CD4-positive, alpha-beta T cell treated with Interleukin-10 for 1 hour (primary cell): Measurements from ENCODE around the gene MRPL24.
"Not testable (repeated sequence)": the region's sequence is repeated elsewhere in the genome, so short reads cannot be mapped to it uniquely, and the experiment has no call there.

ENCODE experiments used
- DNase-seq: peaks from one replicate; pipeline ENCODE4 v3.0.0-alpha.2; 2020

MRPL24 gene

DNA sequence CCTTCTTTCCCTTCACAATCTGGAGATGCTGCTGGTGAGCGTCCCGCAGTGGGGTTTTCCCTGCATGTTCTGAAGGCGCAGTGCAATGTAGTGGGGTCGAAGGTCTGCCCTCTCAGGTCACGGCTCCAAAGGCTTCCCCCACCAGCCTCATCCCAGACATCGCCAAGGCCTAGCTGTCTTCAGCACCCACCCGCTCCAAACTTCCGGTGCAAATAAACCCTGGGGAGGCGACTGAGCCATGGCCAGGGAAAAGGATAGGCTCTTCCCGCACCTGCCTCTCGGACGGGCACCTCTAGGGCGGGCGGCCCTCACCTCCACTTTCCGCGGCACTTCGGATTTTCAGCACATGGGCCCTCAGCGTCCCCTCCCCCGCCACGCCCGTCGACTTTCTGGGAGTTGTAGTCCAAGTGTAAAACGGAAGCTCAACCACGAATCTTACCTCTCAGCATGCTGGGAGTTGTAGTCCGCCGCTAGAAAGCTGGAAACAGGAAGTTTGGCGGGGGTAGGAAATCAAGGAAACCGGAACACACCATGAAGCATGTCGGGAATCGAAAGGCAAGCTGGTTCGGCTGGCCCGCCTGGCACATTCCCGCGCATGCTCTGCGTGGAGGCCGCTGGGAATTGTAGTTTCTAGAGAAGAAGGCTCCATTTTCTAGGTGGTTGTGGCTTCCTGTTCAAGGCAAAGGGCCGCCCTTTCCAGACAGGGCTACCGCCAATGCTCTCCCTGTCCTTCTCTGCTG is at the start of gene MRPL24:
TSS of gene MRPL24 (minus strand) at position 348 of the 740 bp plus-strand sequence. CDS start 2,384 bp downstream, outside the sequence.
- peak; percentile 99 for DNase-seq

GRCh38 chr1:156789621-156790318 is 48.9 kb upstream of the MRPL24 start:
- no peak for DNase-seq

- DNase-seq: no peak
Observed at GRCh38 chr1:156788136-156788535, 47.2 kb upstream of the MRPL24 start.

GRCh38 chr1:156786640-156787039 is 45.8 kb upstream of the MRPL24 start:
- no peak for DNase-seq

GRCh38 chr1:156785458-156785857 is 44.6 kb upstream of the MRPL24 start:
- no peak for DNase-seq

DNA sequence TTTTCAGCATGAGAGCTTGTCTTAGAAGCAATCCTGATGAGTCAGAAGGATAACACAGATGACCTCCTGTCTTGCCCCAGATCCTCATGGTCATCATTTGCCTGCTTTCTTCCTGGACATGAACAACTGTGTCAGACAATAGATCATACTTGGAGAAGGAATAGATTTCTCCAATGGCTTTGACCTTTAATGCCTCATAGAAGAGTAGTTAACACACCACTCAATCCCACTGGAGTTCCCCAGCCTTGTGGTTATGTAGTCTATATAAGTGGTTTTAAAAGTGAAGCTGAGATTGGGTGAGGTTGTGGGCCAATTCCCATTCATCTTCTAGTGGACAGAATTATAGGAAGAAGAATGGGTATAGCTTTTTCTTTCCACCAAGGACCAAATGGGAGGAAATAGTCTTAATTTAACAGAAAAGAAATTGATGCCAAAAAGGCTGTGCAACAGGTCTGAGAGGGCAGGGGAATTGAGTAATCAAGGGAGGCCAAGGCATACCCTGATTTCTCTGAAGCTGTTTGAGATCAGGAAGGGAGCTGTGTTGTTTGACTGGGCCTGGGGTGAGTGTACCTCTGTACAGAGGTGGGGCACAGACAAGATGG is 40.8 kb upstream of the MRPL24 start:
- DNase-seq: no peak

GRCh38 chr1:156777573-156777972 is 36.7 kb upstream of the MRPL24 start:
- no peak for DNase-seq

DNA sequence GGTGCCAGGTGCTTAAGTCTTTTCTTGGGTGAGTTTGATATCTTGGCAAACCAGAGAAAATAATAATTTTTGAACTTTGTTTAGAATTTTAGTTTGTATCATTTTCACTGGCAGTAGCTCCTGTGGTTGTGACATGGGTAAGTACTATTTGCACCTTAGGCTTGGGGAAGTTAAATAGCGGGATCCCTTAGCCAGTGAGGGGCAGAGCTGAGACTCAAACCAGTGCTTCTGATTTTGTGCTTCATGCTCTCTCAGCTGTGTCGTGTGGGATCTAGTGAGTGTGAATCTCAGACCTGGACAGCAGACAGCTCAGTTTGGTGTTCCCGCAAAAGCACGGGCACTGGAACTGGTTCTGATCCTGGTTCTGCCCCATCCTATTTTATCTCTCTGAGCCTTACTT is 36.1 kb upstream of the MRPL24 start:
- DNase-seq: no peak

DNA sequence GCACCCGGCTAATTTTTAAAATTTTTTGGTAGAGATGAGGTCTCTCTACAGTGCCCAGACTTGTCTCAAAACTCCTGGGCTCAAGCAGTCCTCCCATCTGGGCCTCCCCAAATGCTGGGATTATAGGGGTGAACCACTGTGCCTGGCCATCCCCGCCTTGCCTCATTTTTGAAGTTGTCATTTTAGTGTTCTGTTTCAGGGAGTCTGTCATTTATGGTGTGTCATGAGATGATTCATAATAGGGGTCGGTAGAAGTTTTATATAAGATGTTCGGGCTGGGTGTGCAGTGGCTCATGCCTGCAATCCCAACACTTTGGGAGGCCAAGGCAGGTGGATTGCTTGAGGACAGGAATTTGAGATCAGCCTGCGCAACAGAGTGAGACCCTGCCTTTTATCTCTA is 34.9 kb upstream of the MRPL24 start:
- DNase-seq: no peak

DNA sequence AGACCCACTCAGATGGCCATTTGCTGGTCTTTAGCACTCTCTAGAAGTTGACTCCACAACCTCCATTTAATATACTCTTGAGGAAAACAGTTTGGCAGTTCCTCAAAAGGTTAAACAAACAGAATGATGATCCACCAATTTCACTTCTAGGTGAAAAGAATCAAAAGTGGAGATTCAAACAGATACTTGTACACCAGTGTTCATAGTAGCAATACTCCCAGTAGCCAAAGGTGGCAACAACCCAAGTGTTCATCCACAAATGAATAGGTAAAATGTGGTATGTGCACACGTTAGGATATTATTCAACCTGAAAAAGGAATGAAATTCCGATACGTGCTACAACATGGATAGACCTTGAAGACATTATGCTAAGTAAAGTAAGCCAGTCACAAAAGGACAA is 32.7 kb upstream of the MRPL24 start:
- no peak for DNase-seq

DNA sequence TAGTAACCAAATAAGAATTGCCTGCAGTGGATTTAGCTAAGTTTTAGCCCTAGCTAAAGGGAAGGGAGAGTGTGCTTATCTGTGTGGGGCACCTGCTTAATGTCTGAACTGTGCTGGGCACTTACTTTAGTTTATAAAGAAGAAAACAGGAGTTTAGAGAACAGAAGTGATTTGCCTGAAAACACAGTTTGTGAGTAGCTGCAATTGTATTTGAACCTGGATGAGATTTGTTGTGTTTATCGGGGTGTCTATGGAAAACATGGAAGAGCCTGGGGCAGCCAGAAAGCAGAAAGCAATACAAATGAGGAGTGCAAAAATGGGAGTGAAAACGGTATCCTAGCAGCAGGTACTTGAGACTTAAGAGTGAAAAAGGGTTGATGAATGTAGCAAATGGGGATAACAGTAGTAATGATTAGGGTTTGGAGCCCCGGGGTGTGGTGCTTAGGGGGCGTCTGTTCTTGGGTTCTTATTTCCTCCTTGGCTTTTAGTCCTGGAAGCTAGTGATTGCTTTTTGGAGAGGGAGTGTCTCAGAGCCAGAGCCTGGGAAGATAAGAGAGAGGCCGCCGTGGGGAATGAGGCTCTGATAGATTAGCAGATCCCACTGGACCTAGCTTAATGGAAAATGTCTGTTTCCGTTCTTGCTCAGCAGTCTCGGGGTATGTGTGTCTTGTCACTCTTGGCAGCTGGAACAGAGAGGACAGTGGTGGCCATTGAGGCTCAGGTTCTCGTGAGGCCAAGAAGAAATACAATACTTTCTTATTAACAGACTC is 32.0 kb upstream of the MRPL24 start:
- no peak for DNase-seq

DNA sequence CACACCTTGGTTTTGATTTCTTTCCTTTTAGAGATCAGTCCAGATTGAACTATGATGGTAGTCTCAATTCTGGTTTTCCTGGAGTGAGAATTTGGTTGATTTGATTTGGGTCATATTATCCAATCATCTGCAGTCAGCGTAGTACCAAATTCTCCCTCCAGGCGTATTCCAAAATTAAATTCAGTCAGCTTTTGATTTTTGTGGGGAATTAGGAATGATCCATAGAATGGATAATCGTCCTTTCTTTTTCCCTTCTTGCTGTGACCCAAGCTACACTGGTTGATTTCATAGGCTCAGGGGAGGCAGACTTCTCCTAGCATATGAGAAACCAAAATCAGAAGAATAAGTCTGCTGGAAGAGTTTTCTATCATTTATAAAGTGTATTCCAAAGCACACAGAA is 31.3 kb upstream of the MRPL24 start:
- no peak for DNase-seq

DNA sequence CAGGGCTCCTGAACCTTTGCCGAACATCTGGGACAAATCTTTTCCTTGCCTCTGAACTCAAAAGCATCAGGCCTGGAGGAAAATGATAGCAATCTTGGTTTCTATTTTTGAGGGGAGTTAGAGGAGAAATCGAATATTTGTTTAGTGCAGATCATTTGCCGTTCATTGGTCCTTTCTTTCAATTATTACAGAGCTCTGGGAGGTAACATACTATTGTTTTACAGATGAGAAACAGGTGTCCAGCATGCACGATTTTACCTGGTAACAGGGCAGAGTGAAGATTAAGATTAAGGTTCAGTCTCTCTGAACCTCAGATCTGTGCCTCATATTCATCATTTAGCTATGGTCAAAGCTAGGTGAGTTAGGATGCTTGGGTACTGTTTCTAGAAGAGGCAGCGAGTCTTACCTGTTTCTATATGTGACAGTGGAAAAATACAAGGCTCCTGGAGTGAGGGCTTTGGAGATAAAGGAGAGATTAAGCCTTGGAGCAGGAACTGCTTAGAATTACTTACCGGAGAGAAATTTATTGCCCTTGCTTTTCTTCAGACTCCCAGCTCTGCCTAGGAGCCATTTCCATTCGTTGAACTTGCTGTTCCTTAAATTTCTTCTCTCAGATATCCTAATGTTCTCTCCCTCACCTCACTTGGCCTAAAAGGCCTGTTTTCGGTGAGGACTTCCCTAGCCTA is 27.9 kb upstream of the MRPL24 start:
- DNase-seq: no peak

GRCh38 chr1:156767879-156768604 is 27.2 kb upstream of the MRPL24 start:
- peak; percentile 28 for DNase-seq

GRCh38 chr1:156767101-156767878 is 26.4 kb upstream of the MRPL24 start, which contains the start of gene PRCC:
Gene PRCC, plus strand, starts transcription at chr1:156767535. Its CDS starts 237 bp downstream, at chr1:156767772.
- DNase-seq: peak; percentile 100

- peak; percentile 8 for DNase-seq
Observed at GRCh38 chr1:156766298-156767100, 25.6 kb upstream of the MRPL24 start.

DNA sequence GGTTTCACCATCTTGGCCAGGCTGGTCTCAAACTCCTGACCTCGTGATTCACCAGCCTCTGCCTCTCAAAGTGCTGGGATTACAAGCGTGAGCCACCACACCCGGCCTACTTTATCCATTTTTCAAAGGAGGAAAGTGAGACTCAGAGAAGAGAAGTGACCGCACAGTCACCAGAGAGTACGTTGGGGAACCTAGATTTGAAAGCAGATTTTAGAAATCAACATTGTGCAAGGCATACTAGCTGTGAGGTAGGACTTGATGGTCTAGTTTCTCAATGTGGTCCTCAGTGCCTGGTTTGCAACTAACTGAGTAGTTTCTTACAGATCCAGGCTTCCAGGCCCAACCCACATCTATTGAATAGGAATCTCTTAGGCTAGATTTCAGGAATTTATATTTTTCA is 24.8 kb upstream of the MRPL24 start:
- DNase-seq: no peak

GRCh38 chr1:156765136-156765535 is 24.2 kb upstream of the MRPL24 start:
- not testable (repeated sequence) for DNase-seq

- no peak for DNase-seq
Observed at GRCh38 chr1:156760796-156761104, 19.9 kb upstream of the MRPL24 start.

GRCh38 chr1:156760092-156760795 is 19.4 kb upstream of the MRPL24 start:
- no peak for DNase-seq
